OCI-LY1 (cell line): ENCODE measurements around the gene EN1.

ENCODE experiments used
- H2AFZ ChIP-seq: fragments of 200-600 bp; sonication (generic), shearing (Covaris generic); 2 replicates; pipeline ENCODE4 v1.6.0; 2014; ENCODE audit warnings: antibody characterized with exemption, mild to moderate bottlenecking, low read length
- H3F3A ChIP-seq: fragments of 200-600 bp; sonication (generic), shearing (Covaris generic); 2 replicates; pipeline ENCODE4 v1.6.0; 2014; ENCODE audit warnings: mild to moderate bottlenecking, antibody characterized with exemption, low read length, moderate library complexity; ENCODE audit not compliant: insufficient read depth
- H3K27ac ChIP-seq: fragments of 200-600 bp; sonication (generic); 2 replicates; pipeline ENCODE4 v1.5.1; 2014; ENCODE audit warnings: low read length, mixed run types, mild to moderate bottlenecking, low read depth; ENCODE audit not compliant: poor library complexity, severe bottlenecking
- H3K27me3 ChIP-seq: fragments of 200-600 bp; sonication (generic); 2 replicates; pipeline ENCODE4 v1.6.0; 2014; ENCODE audit warnings: antibody characterized with exemption, mild to moderate bottlenecking, low read length, moderate library complexity; ENCODE audit not compliant: insufficient read depth
- H3K36me3 ChIP-seq: fragments of 200-600 bp; sonication (generic); 2 replicates; pipeline ENCODE4 v1.6.1; 2014; ENCODE audit warnings: mild to moderate bottlenecking, antibody characterized with exemption, low read length, moderate library complexity, mixed read lengths; ENCODE audit not compliant: insufficient read depth
- H3K4me1 ChIP-seq: fragments of 200-600 bp; sonication (generic); 2 replicates; pipeline ENCODE4 v1.5.1; 2014; ENCODE audit warnings: mild to moderate bottlenecking, low read length, moderate library complexity; ENCODE audit not compliant: insufficient read depth, severe bottlenecking
- H3K4me2 ChIP-seq: fragments of 200-600 bp; sonication (generic), shearing (Covaris generic); 2 replicates; pipeline ENCODE4 v1.6.1; 2014; ENCODE audit warnings: low read length
- H3K4me3 ChIP-seq: fragments of 200-600 bp; sonication (generic); 2 replicates; pipeline ENCODE4 v1.5.1; 2014; ENCODE audit warnings: low read length, low read depth, mild to moderate bottlenecking, mixed read lengths; ENCODE audit not compliant: poor library complexity, severe bottlenecking
- H3K79me2 ChIP-seq: fragments of 200-600 bp; shearing (Covaris generic); 2 replicates; pipeline ENCODE4 v1.6.1; 2016; ENCODE audit warnings: mixed run types, low read length, mixed read lengths; ENCODE audit not compliant: insufficient read depth
- H3K9ac ChIP-seq: fragments of 200-600 bp; sonication (generic), shearing (Covaris generic); 2 replicates; pipeline ENCODE4 v1.6.1; 2014; ENCODE audit warnings: mild to moderate bottlenecking, low read length, mixed read lengths
- H3K9me2 ChIP-seq: fragments of 200-600 bp; sonication (generic), shearing (Covaris generic); 2 replicates; pipeline ENCODE4 v1.6.1; 2014; ENCODE audit warnings: low read depth, mild to moderate bottlenecking, low read length, mixed read lengths
- H3K9me3 ChIP-seq: fragments of 200-600 bp; shearing (Covaris generic); 2 replicates; pipeline ENCODE4 v1.6.1; 2014; ENCODE audit warnings: low read length, mixed read lengths
- H4K20me1 ChIP-seq: fragments of 200-600 bp; sonication (generic), shearing (Covaris generic); 2 replicates; pipeline ENCODE4 v1.6.0; 2016; ENCODE audit warnings: mild to moderate bottlenecking, low read length; ENCODE audit not compliant: insufficient read depth
- EZH2 ChIP-seq: fragments of 200-600 bp; sonication (generic), shearing (Covaris generic); IDR thresholded peaks from 2 replicates; pipeline ENCODE4 v1.8.0; 2017; ENCODE audit warnings: borderline replicate concordance, mixed run types, mild to moderate bottlenecking, antibody characterized with exemption, low read length, moderate library complexity, mixed read lengths
- TF ChIP-seq, protein P1 (sequence below): fragments of 200-600 bp; sonication (generic), shearing (Covaris generic); IDR thresholded peaks from 2 replicates; pipeline ENCODE4 v1.5.1; 2017; ENCODE audit warnings: mild to moderate bottlenecking, antibody characterized with exemption, low read length, moderate library complexity, mixed read lengths

The EN1 gene

DNA sequence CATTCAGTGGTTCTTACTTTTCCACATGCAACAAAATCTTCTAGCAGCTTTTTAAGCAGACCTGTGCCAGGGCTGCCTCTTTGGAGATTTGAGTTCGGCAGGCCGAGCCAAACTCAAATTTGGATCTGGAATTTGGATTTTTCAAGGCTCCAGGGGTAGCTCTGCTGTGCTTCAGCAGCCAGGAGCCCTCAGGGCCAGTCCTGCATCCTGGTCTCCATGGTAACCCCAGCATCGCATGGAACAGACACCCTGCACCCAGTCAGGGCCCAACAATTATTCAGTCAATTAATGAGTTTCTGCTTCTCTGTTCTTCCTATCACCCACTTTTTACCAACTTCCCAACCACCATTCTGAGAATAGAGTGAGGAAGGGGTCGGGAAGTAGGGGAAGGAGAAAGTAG, 30.0 kb downstream of the EN1 start:
- Histone ChIP-seq H3K36me3 (no peaks in the 10 kb centered on the region), H4K20me1 (no peaks in the 10 kb centered on the region), H3K9ac (no peak overlapping the region), H2AFZ (no peak overlapping the region), H3K9me2 (no peaks in the 10 kb centered on the region), H3K27me3 (no peaks in the 10 kb centered on the region), H3K4me3 (no peak overlapping the region), H3K9me3 (no peaks in the 10 kb centered on the region), H3K4me1 (no peaks in the 10 kb centered on the region), H3K27ac (no peak overlapping the region), H3F3A (no peaks in the 10 kb centered on the region), H3K79me2 (no peaks in the 10 kb centered on the region), H3K4me2 (no peak overlapping the region)
- TF ChIP-seq, protein P1, sequence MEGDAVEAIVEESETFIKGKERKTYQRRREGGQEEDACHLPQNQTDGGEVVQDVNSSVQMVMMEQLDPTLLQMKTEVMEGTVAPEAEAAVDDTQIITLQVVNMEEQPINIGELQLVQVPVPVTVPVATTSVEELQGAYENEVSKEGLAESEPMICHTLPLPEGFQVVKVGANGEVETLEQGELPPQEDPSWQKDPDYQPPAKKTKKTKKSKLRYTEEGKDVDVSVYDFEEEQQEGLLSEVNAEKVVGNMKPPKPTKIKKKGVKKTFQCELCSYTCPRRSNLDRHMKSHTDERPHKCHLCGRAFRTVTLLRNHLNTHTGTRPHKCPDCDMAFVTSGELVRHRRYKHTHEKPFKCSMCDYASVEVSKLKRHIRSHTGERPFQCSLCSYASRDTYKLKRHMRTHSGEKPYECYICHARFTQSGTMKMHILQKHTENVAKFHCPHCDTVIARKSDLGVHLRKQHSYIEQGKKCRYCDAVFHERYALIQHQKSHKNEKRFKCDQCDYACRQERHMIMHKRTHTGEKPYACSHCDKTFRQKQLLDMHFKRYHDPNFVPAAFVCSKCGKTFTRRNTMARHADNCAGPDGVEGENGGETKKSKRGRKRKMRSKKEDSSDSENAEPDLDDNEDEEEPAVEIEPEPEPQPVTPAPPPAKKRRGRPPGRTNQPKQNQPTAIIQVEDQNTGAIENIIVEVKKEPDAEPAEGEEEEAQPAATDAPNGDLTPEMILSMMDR: no peak
- no peak for TF ChIP-seq EZH2

DNA sequence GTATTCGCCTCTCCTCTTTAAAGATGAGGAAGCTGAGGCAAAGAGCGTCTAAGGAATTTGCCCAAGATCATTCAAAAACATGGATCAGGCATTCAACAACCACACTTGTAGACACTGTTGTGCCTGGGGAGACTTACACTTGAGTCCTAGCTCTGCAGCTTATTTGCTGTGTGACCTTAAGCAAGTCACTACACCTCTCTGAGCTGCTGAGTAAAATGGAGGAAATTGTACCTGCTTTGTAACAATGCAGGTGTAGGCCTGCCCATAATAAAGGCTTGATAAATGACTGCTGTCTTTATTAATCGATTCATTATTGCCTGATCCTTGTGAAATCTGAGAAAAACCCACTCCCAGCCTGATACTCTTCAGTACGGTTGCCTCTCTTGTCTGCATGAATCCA, 30.8 kb downstream of the EN1 start:
- TF ChIP-seq, protein P1: no peak
- no peak for TF ChIP-seq EZH2
- H3K79me2 ChIP-seq: no peaks in the 10 kb centered on the region
- no peak overlapping the region for H3K4me2 ChIP-seq
- H2AFZ ChIP-seq: no peak overlapping the region
- no peak overlapping the region for H3K4me3 ChIP-seq
- H3K27ac ChIP-seq: no peak overlapping the region
- no peaks in the 10 kb centered on the region for H3K9me2 ChIP-seq
- no peaks in the 10 kb centered on the region for H3K4me1 ChIP-seq
- no peaks in the 10 kb centered on the region for H3F3A ChIP-seq
- H3K27me3 ChIP-seq: no peaks in the 10 kb centered on the region
- H4K20me1 ChIP-seq: no peaks in the 10 kb centered on the region
- no peaks in the 10 kb centered on the region for H3K36me3 ChIP-seq
- no peaks in the 10 kb centered on the region for H3K9me3 ChIP-seq
- H3K9ac ChIP-seq: no peak overlapping the region

DNA sequence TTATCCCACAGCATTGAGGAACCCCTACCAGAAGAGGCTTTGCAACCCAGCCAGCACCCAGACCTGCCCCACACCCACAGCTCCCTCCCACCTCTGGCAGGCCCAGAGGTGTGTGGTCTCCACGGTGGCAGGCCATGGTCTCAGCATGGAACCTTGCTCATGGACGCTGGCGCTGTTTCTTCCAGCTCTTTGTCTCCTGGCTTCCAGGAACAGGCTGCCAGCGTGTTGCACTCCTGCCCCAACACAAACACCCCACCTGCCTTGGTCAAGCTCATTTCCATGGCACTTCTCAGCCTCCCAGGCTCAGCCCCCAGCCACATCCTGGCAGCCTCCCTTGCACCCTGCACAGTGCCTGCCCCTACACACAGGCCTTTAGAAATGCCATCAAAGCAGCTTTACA, 31.7 kb downstream of the EN1 start:
- H4K20me1 ChIP-seq: no peaks in the 10 kb centered on the region
- no peak overlapping the region for H2AFZ ChIP-seq
- TF ChIP-seq, protein P1: no peak
- TF ChIP-seq EZH2: no peak
- H3K9me3 ChIP-seq: no peaks in the 10 kb centered on the region
- H3F3A ChIP-seq: no peaks in the 10 kb centered on the region
- no peaks in the 10 kb centered on the region for H3K36me3 ChIP-seq
- no peaks in the 10 kb centered on the region for H3K79me2 ChIP-seq
- no peaks in the 10 kb centered on the region for H3K27me3 ChIP-seq
- H3K27ac ChIP-seq: no peak overlapping the region
- no peak overlapping the region for H3K9ac ChIP-seq
- H3K4me3 ChIP-seq: no peak overlapping the region
- H3K4me1 ChIP-seq: no peaks in the 10 kb centered on the region
- H3K4me2 ChIP-seq: no peak overlapping the region
- no peaks in the 10 kb centered on the region for H3K9me2 ChIP-seq
